ENCODE data around the gene ZNF615. TPM values are rescaled to one million over a fixed set of nuclear protein-coding genes. Genes with fewer than 3 reads are reported as not detected.
"Not testable (repeated sequence)": the region's sequence is repeated elsewhere in the genome, so short reads cannot be mapped to it uniquely, and the experiment has no call there.

Gene ZNF615
- total RNA-seq, 1 experiment from 2014 or later = 11.3 TPM

DNA sequence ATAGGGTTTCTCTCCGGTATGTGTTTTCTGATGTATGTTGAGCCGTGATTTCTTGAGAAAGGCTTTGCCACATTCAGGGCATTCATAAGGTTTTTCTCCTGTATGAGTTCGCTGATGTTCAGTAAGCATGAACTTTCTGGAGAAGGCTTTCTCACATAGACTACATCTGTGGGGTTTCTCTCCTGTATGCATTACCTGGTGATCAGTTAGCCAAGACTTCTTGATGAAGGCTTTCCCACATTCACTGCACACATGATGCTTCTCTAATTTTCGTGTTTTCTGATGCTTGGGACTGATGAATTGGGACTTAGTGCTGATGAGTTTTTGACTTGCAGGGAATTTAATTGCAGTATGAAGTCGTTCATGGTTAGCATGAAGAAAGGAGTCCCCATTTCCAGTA is 42.4 kb downstream of the ZNF615 start:
- Mint-ChIP-seq H3K9me3 (peaks cover 63 to 73% of the 10 kb centered on the region in 2 experiments), H3K4me1 (peaks cover 0 to 8% of the 10 kb centered on the region in 2 experiments; a peak in 2 of 4 replicates), H3K36me3 (ENCODE audit: insufficient read depth in 1 of 3, low read depth in 3 of 3) (peaks cover 66 to 77% (median 76%) of the 10 kb centered on the region in 3 experiments), H3K4me3 (no peak overlapping the region), H3K27me3 (ENCODE audit: low read depth) (no peaks in the 10 kb centered on the region), H3K27ac (no peak overlapping the region)
- Histone ChIP-seq H2BK20ac (ENCODE audit: low read depth, low read length, poor library complexity, severe bottlenecking) (no peak overlapping the region), H3K23me2 (ENCODE audit: insufficient read length, low read depth, low read length, poor library complexity, severe bottlenecking) (no peaks in the 10 kb centered on the region), H3K4me2 (ENCODE audit: insufficient read depth, insufficient read length, low read length) (no peak overlapping the region), H3K18ac (ENCODE audit: insufficient read length, low read depth, low read length) (no peak overlapping the region), H2AK5ac (ENCODE audit: insufficient read length, low read length) (no peak overlapping the region), H3K4ac (ENCODE audit: low read depth, low read length) (no peak overlapping the region), H4K91ac (ENCODE audit: insufficient read length, low read depth, low read length) (no peak overlapping the region), H2AFZ (ENCODE audit: low read length) (no peak overlapping the region), H3K23ac (ENCODE audit: insufficient read length, low read depth, low read length) (no peak overlapping the region), H4K8ac (replicated peaks; ENCODE audit: insufficient read length, low read depth, low read length) (no peak overlapping the region), H3K27me3 (ENCODE audit: insufficient read depth, low read length) (no peaks in the 10 kb centered on the region), H3K79me2 (ENCODE audit: insufficient read depth, low read length) (no peaks in the 10 kb centered on the region), H3K14ac (ENCODE audit: insufficient read depth, low read length) (no peak overlapping the region), H3K27ac (ENCODE audit: insufficient read length, low read depth, low read length) (no peak overlapping the region), H3K4me1 (ENCODE audit: insufficient read depth, low read length) (no peaks in the 10 kb centered on the region), H2BK120ac (ENCODE audit: low read depth, low read length, poor library complexity, severe bottlenecking) (no peak overlapping the region), H3K9me3 (ENCODE audit: control insufficient read depth, low read depth, low read length) (peaks cover 37% of the 10 kb centered on the region), H2BK5ac (ENCODE audit: insufficient read length, low read length) (no peak overlapping the region), H4K5ac (ENCODE audit: insufficient read length, low read depth, low read length) (no peak overlapping the region), H2BK12ac (ENCODE audit: insufficient read length, low read depth, low read length) (no peak overlapping the region), H3K79me1 (ENCODE audit: insufficient read depth, low read depth, low read length, poor library complexity, severe bottlenecking) (no peaks in the 10 kb centered on the region), H4K20me1 (ENCODE audit: control insufficient read depth, insufficient read depth, insufficient read length) (peaks cover 3% of the 10 kb centered on the region), H3T11ph (ENCODE audit: low read length) (no peak overlapping the region), H3K56ac (ENCODE audit: insufficient read length, low read depth, low read length) (no peak overlapping the region), H2BK15ac (ENCODE audit: low read depth, low read length) (no peak overlapping the region), H3K9ac (ENCODE audit: extremely low read depth, insufficient read length, low read length) (no peak overlapping the region)
- WGBS (ENCODE audit: extremely low coverage, insufficient read length, low lambda C conversion rate) = no CpG with 5 or more reads among the region's 5 CpGs
- TF ChIP-seq, protein P1, sequence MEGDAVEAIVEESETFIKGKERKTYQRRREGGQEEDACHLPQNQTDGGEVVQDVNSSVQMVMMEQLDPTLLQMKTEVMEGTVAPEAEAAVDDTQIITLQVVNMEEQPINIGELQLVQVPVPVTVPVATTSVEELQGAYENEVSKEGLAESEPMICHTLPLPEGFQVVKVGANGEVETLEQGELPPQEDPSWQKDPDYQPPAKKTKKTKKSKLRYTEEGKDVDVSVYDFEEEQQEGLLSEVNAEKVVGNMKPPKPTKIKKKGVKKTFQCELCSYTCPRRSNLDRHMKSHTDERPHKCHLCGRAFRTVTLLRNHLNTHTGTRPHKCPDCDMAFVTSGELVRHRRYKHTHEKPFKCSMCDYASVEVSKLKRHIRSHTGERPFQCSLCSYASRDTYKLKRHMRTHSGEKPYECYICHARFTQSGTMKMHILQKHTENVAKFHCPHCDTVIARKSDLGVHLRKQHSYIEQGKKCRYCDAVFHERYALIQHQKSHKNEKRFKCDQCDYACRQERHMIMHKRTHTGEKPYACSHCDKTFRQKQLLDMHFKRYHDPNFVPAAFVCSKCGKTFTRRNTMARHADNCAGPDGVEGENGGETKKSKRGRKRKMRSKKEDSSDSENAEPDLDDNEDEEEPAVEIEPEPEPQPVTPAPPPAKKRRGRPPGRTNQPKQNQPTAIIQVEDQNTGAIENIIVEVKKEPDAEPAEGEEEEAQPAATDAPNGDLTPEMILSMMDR (conservative IDR thresholded peaks at IDR 0.05) = no peak
- no peak for DNase-seq

DNA sequence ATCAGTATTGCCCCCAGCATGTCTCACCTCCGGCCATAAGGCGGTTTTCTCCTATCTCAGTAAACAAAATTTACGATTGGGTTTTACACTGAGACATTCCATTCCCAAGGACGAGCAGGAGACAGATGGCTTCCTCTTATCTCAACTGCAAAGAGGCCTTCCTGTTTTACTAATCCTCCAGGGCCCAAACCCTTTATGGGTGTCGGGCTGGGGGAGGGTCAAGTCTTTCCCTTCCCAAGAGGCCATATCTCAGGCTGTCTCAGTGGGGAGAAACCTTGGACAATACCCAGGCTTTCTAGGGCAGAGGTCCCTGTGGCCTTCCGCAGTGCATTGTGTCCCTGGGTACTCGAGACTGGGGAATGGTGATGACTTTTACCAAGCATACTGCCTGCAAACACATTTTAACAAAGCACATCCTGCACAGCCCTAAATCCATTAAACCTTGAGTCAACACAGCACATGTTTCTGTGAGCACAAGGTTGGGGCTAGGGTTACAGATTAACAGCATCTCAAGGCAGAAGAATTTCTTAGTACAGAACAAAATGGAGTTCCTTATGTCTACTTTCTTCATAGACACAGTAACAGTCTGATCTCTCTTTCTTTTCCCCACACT is 47.3 kb downstream of the ZNF615 start:
- DNase-seq; H3K79me2 ChIP-seq (ENCODE audit: insufficient read depth, low read length); H3K27me3 ChIP-seq (ENCODE audit: insufficient read depth, low read length); H4K91ac ChIP-seq (ENCODE audit: insufficient read length, low read depth, low read length); H3K9ac ChIP-seq (ENCODE audit: extremely low read depth, insufficient read length, low read length); H3K27me3 Mint-ChIP-seq (ENCODE audit: low read depth); H4K5ac ChIP-seq (ENCODE audit: insufficient read length, low read depth, low read length); H4K20me1 ChIP-seq (ENCODE audit: control insufficient read depth, insufficient read depth, insufficient read length); H2BK15ac ChIP-seq (ENCODE audit: low read depth, low read length); H3K14ac ChIP-seq (ENCODE audit: insufficient read depth, low read length); H2BK120ac ChIP-seq (ENCODE audit: low read depth, low read length, poor library complexity, severe bottlenecking); H2BK20ac ChIP-seq (ENCODE audit: low read depth, low read length, poor library complexity, severe bottlenecking); H2BK12ac ChIP-seq (ENCODE audit: insufficient read length, low read depth, low read length); H3K4ac ChIP-seq (ENCODE audit: low read depth, low read length); H4K8ac ChIP-seq (replicated peaks; ENCODE audit: insufficient read length, low read depth, low read length); H3K18ac ChIP-seq (ENCODE audit: insufficient read length, low read depth, low read length); H3K4me3 Mint-ChIP-seq; H3K23ac ChIP-seq (ENCODE audit: insufficient read length, low read depth, low read length); H2BK5ac ChIP-seq (ENCODE audit: insufficient read length, low read length); H3K27ac ChIP-seq (ENCODE audit: insufficient read length, low read depth, low read length); H3K4me2 ChIP-seq (ENCODE audit: insufficient read depth, insufficient read length, low read length); H3K23me2 ChIP-seq (ENCODE audit: insufficient read length, low read depth, low read length, poor library complexity, severe bottlenecking); H3K79me1 ChIP-seq (ENCODE audit: insufficient read depth, low read depth, low read length, poor library complexity, severe bottlenecking); H3K4me1 ChIP-seq (ENCODE audit: insufficient read depth, low read length); H3K56ac ChIP-seq (ENCODE audit: insufficient read length, low read depth, low read length); H3T11ph ChIP-seq (ENCODE audit: low read length); H2AFZ ChIP-seq (ENCODE audit: low read length); H2AK5ac ChIP-seq (ENCODE audit: insufficient read length, low read length): not testable (repeated sequence)
- H3K36me3 Mint-ChIP-seq (ENCODE audit: insufficient read depth in 1 of 3, low read depth in 3 of 3) = peaks cover 36 to 41% (median 36%) of the 10 kb centered on the region in 3 experiments
- peaks cover 46 to 73% of the 10 kb centered on the region in 2 experiments for H3K9me3 Mint-ChIP-seq
- WGBS (ENCODE audit: extremely low coverage, insufficient read length, low lambda C conversion rate) = no CpG with 5 or more reads among the region's 7 CpGs
- H3K27ac Mint-ChIP-seq = peak overlapping the region in 1 of 3 experiments; percentile 77; a peak in 2 of 7 replicates
- H3K9me3 ChIP-seq (ENCODE audit: control insufficient read depth, low read depth, low read length) = peaks cover 13% of the 10 kb centered on the region
- peaks cover 4 to 14% of the 10 kb centered on the region in 2 experiments; a peak in 2 of 4 replicates for H3K4me1 Mint-ChIP-seq

All from H9 (cell line).